Mesendoderm (in vitro differentiated cells): ENCODE results near the gene GDPD5.
A peak's percentile ranks its signal among the peaks of the same experiment; 100 is the strongest.

ENCODE experiments used
- DNase-seq: peaks from one replicate; pipeline ENCODE4 v3.0.0; 2013
- H2AK5ac ChIP-seq: 2 replicates; pipeline ENCODE4 v1.6.1; 2013; ENCODE audit warnings: low read length, inconsistent platforms
- H2BK120ac ChIP-seq: 2 replicates; pipeline ENCODE4 v1.6.1; 2013; ENCODE audit warnings: low read depth, mild to moderate bottlenecking, low read length, moderate library complexity, mixed read lengths
- H2BK15ac ChIP-seq: replicated peaks from 2 replicates; pipeline ENCODE4 v1.6.1; 2013; ENCODE audit warnings: low read depth, mild to moderate bottlenecking, moderate library complexity
- H2BK5ac ChIP-seq: 2 replicates; pipeline ENCODE4 v1.6.1; 2013; ENCODE audit warnings: low read length, inconsistent platforms
- H3K18ac ChIP-seq: 2 replicates; pipeline ENCODE4 v1.6.1; 2013; ENCODE audit warnings: mild to moderate bottlenecking, low read length, mixed read lengths
- H3K23ac ChIP-seq: one replicate; pipeline ENCODE4 v1.6.1; 2013; ENCODE audit warnings: low read length
- H3K27ac ChIP-seq: 2 replicates; pipeline ENCODE4 v1.5.1; 2013; ENCODE audit warnings: low read depth, mild to moderate bottlenecking, inconsistent platforms, low read length, moderate library complexity
- H3K27me3 ChIP-seq: 2 replicates; pipeline ENCODE4 v1.6.1; 2013; ENCODE audit warnings: low read length, control low read depth, mild to moderate bottlenecking, inconsistent platforms; ENCODE audit not compliant: insufficient read depth, poor library complexity
- H3K36me3 ChIP-seq: 2 replicates; pipeline ENCODE4 v1.6.1; 2013; ENCODE audit warnings: low read length, inconsistent platforms; ENCODE audit not compliant: control insufficient read depth, insufficient read depth
- H3K4ac ChIP-seq: one replicate; pipeline ENCODE4 v1.6.1; 2013; ENCODE audit warnings: low read depth, mild to moderate bottlenecking, low read length, moderate library complexity
- H3K4me1 ChIP-seq: 2 replicates; pipeline ENCODE4 v1.6.1; 2013; ENCODE audit warnings: low read depth, low read length, inconsistent platforms; ENCODE audit not compliant: control insufficient read depth
- H3K4me2 ChIP-seq: 2 replicates; pipeline ENCODE4 v1.6.1; 2013; ENCODE audit warnings: low read length
- H3K4me3 ChIP-seq: 2 replicates; pipeline ENCODE4 v1.5.1; 2013; ENCODE audit warnings: mild to moderate bottlenecking, low read length
- H3K56ac ChIP-seq: one replicate; pipeline ENCODE4 v1.6.1; 2013; ENCODE audit warnings: low read length
- H3K79me1 ChIP-seq: 2 replicates; pipeline ENCODE4 v1.6.1; 2013; ENCODE audit warnings: low read length, inconsistent platforms
- H3K79me2 ChIP-seq: 2 replicates; pipeline ENCODE4 v1.6.1; 2013; ENCODE audit warnings: mild to moderate bottlenecking, low read length; ENCODE audit not compliant: control insufficient read depth, insufficient read depth
- H3K9ac ChIP-seq: 2 replicates; pipeline ENCODE4 v1.6.1; 2013; ENCODE audit warnings: low read length, inconsistent platforms
- H4K5ac ChIP-seq: one replicate; pipeline ENCODE4 v1.6.1; 2013; ENCODE audit warnings: low read length
- H4K8ac ChIP-seq: one replicate; pipeline ENCODE4 v1.6.1; 2013; ENCODE audit warnings: low read depth, mild to moderate bottlenecking, control low read depth, low read length, moderate library complexity
- WGBS: extraction: QIAGEN DNeasy Blood & Tissue Kit; methylation state at CpG from one replicate; pipeline ENCODE4 v1.1.7; 2013; ENCODE audit warnings: low lambda C conversion rate, missing lambda C conversion rate; ENCODE audit not compliant: insufficient coverage; ENCODE audit errors: extremely low coverage; 5-methylcytosine and 5-hydroxymethylcytosine counted together

GDPD5 gene

GRCh38 chr11:75469785-75470405, 55.8 kb downstream of the GDPD5 start:
- H3K79me1 ChIP-seq: no peaks in the 10 kb centered on the region
- no peak overlapping the region for H2AK5ac ChIP-seq

GRCh38 chr11:75468534-75469340, 57.0 kb downstream of the GDPD5 start:
- H2BK15ac ChIP-seq: no peak overlapping the region
- no peak overlapping the region for H3K27ac ChIP-seq
- DNase-seq: peak; percentile 54
- H3K36me3 ChIP-seq: no peaks in the 10 kb centered on the region
- H3K4ac ChIP-seq: no peak overlapping the region
- no peak overlapping the region for H3K9ac ChIP-seq
- H3K79me1 ChIP-seq: no peaks in the 10 kb centered on the region
- peaks cover 11% of the 10 kb centered on the region for H3K4me1 ChIP-seq
- no peak overlapping the region for H2AK5ac ChIP-seq
- no peak overlapping the region for H4K5ac ChIP-seq
- WGBS: no CpG with 5 or more reads among the region's 14 CpGs
- H3K23ac ChIP-seq: peak overlapping the region; percentile 3
- H3K4me2 ChIP-seq: no peak overlapping the region
- H3K4me3 ChIP-seq: no peak overlapping the region
- peak overlapping the region; percentile 53 for H3K56ac ChIP-seq
- no peak overlapping the region for H4K8ac ChIP-seq
- H2BK5ac ChIP-seq: peak overlapping the region; percentile 7
- H3K79me2 ChIP-seq: no peaks in the 10 kb centered on the region
- no peak overlapping the region for H2BK120ac ChIP-seq
- H3K27me3 ChIP-seq: no peaks in the 10 kb centered on the region
- no peak overlapping the region for H3K18ac ChIP-seq

More at GRCh38 chr11:75469785-75470405, 55.8 kb downstream of the GDPD5 start:
- H3K4me1 ChIP-seq: peaks cover 11% of the 10 kb centered on the region
- H4K8ac ChIP-seq: no peak overlapping the region
- no peaks in the 10 kb centered on the region for H3K36me3 ChIP-seq
- H3K79me2 ChIP-seq: no peaks in the 10 kb centered on the region
- H2BK120ac ChIP-seq: no peak overlapping the region
- no peak for DNase-seq
- no peak overlapping the region for H3K56ac ChIP-seq
- no peak overlapping the region for H3K23ac ChIP-seq
- no peaks in the 10 kb centered on the region for H3K27me3 ChIP-seq
- no peak overlapping the region for H2BK5ac ChIP-seq
- H3K4ac ChIP-seq: no peak overlapping the region
- no peak overlapping the region for H3K4me3 ChIP-seq
- no peak overlapping the region for H3K4me2 ChIP-seq
- H3K27ac ChIP-seq: no peak overlapping the region
- H3K9ac ChIP-seq: no peak overlapping the region
- H4K5ac ChIP-seq: no peak overlapping the region
- no peak overlapping the region for H2BK15ac ChIP-seq
- no peak overlapping the region for H3K18ac ChIP-seq
- WGBS: no CpG with 5 or more reads among the region's 6 CpGs

- Histone ChIP-seq H4K8ac (no peak overlapping the region), H3K27me3 (no peaks in the 10 kb centered on the region), H3K27ac (no peak overlapping the region), H3K79me2 (no peaks in the 10 kb centered on the region), H2BK5ac (no peak overlapping the region), H3K36me3 (no peaks in the 10 kb centered on the region), H2AK5ac (no peak overlapping the region), H3K4me3 (no peak overlapping the region), H3K4me1 (peaks cover 16% of the 10 kb centered on the region), H3K18ac (no peak overlapping the region), H3K23ac (no peak overlapping the region), H2BK15ac (no peak overlapping the region), H4K5ac (no peak overlapping the region), H3K4me2 (no peak overlapping the region), H3K4ac (no peak overlapping the region), H3K9ac (no peak overlapping the region), H3K56ac (peak overlapping the region; percentile 10), H2BK120ac (no peak overlapping the region), H3K79me1 (no peaks in the 10 kb centered on the region)
- peak; percentile 11 for DNase-seq
- no CpG with 5 or more reads among the region's 4 CpGs for WGBS
These were observed 57.9 kb downstream of the GDPD5 start for GRCh38 chr11:75467881-75468280.

GRCh38 chr11:75467311-75467710, 58.4 kb downstream of the GDPD5 start:
- H3K4ac ChIP-seq: no peak overlapping the region
- no peak overlapping the region for H3K18ac ChIP-seq
- no peaks in the 10 kb centered on the region for H3K79me2 ChIP-seq
- WGBS: no CpG with 5 or more reads among the region's 8 CpGs
- no peak overlapping the region for H3K4me3 ChIP-seq
- H3K27ac ChIP-seq: no peak overlapping the region
- H3K27me3 ChIP-seq: no peaks in the 10 kb centered on the region
- H2AK5ac ChIP-seq: peak overlapping the region; percentile 41
- H2BK120ac ChIP-seq: no peak overlapping the region
- no peak overlapping the region for H3K9ac ChIP-seq
- H3K4me2 ChIP-seq: no peak overlapping the region
- H3K4me1 ChIP-seq: peaks cover 21% of the 10 kb centered on the region
- no peak overlapping the region for H4K5ac ChIP-seq
- no peak for DNase-seq
- H3K36me3 ChIP-seq: no peaks in the 10 kb centered on the region
- H4K8ac ChIP-seq: no peak overlapping the region
- H3K23ac ChIP-seq: no peak overlapping the region
- H2BK5ac ChIP-seq: no peak overlapping the region
- no peak overlapping the region for H3K56ac ChIP-seq
- no peak overlapping the region for H2BK15ac ChIP-seq
- no peaks in the 10 kb centered on the region for H3K79me1 ChIP-seq

- Histone ChIP-seq H2AK5ac (peak overlapping the region; percentile 89), H4K8ac (no peak overlapping the region), H3K4me1 (peaks cover 21% of the 10 kb centered on the region), H3K79me2 (no peaks in the 10 kb centered on the region), H3K36me3 (no peaks in the 10 kb centered on the region), H4K5ac (no peak overlapping the region), H2BK15ac (no peak overlapping the region), H3K4me2 (no peak overlapping the region), H3K27ac (no peak overlapping the region), H3K23ac (no peak overlapping the region), H3K79me1 (no peaks in the 10 kb centered on the region), H3K4me3 (no peak overlapping the region), H3K9ac (peak overlapping the region; percentile 14), H2BK120ac (no peak overlapping the region), H3K4ac (no peak overlapping the region), H3K18ac (no peak overlapping the region), H3K27me3 (no peaks in the 10 kb centered on the region), H2BK5ac (peak overlapping the region; percentile 47), H3K56ac (peak overlapping the region; percentile 68)
- no CpG with 5 or more reads among the region's 11 CpGs for WGBS
- peak; percentile 60 for DNase-seq
These were observed 59.8 kb downstream of the GDPD5 start for GRCh38 chr11:75465701-75466531.
